ENCODE data around the gene SEMA4D. TPM values are rescaled to one million over a fixed set of nuclear protein-coding genes. Genes with fewer than 3 reads are reported as not detected.

The SEMA4D gene
- total RNA-seq, 4 donors from 2014 or later = 23.6 to 77.0 (median 41.3) TPM

- TF ChIP-seq POLR2A (IDR thresholded peaks at IDR 0.05) (no peak), CTCF (IDR thresholded peaks at IDR 0.05 in 4 of 5, conservative IDR thresholded peaks at IDR 0.05 in 1 of 5) (no peak)
- intact Hi-C loops (cut with DNase I; ENCODE audit: low total_unique reads) = loop anchor here (5.0 kb wide), 1 partner anchor 32 kb away; no protein-coding TSS in a partner anchor
- in situ Hi-C loops (cut with MboI; ENCODE audit: low sequenced_read_pairs in 4 of 4) = no loop called here
Observed at GRCh38 chr9:89514956-89515355, 17.0 kb upstream of the SEMA4D start.

GRCh38 chr9:89514337-89514736 is 16.4 kb upstream of the SEMA4D start:
- intact Hi-C loops (cut with DNase I; ENCODE audit: low total_unique reads) (loop anchor here (5.0 kb wide), 1 partner anchor 33 kb away; no protein-coding TSS in a partner anchor), in situ Hi-C loops (cut with MboI; ENCODE audit: low sequenced_read_pairs in 4 of 4) (no loop called here)
- DNase-seq (no peak), ATAC-seq (no peak)
- Histone ChIP-seq H3K27ac (no peak overlapping the region), H3K4me1 (no peaks in the 10 kb centered on the region), H3K36me3 (no peaks in the 10 kb centered on the region), H3K27me3 (no peaks in the 10 kb centered on the region), H3K9me3 (no peaks in the 10 kb centered on the region), H3K4me3 (no peak overlapping the region)
- no peak for TF ChIP-seq POLR2A (IDR thresholded peaks at IDR 0.05)
- TF ChIP-seq CTCF (IDR thresholded peaks at IDR 0.05 in 4 of 5, conservative IDR thresholded peaks at IDR 0.05 in 1 of 5) = no peak

More at GRCh38 chr9:89514956-89515355, 17.0 kb upstream of the SEMA4D start:
- H3K4me3 ChIP-seq = no peak overlapping the region
- no peaks in the 10 kb centered on the region for H3K36me3 ChIP-seq
- no peak for DNase-seq
- no peak overlapping the region for H3K27ac ChIP-seq
- peaks cover 0 to 6% of the 10 kb centered on the region in 2 donors for H3K4me1 ChIP-seq
- ATAC-seq = no peak
- H3K27me3 ChIP-seq = no peaks in the 10 kb centered on the region
- no peaks in the 10 kb centered on the region for H3K9me3 ChIP-seq

- DNase-seq (no peak), ATAC-seq (no peak)
- Histone ChIP-seq H3K27me3 (no peaks in the 10 kb centered on the region), H3K36me3 (no peaks in the 10 kb centered on the region), H3K4me3 (no peak overlapping the region), H3K4me1 (no peaks in the 10 kb centered on the region), H3K27ac (no peak overlapping the region), H3K9me3 (no peaks in the 10 kb centered on the region)
- in situ Hi-C loops (cut with MboI; ENCODE audit: low sequenced_read_pairs in 4 of 4) (no loop called here), intact Hi-C loops (cut with DNase I; ENCODE audit: low total_unique reads) (loop anchor here (5.0 kb wide), 1 partner anchor 33 kb away; no protein-coding TSS in a partner anchor)
- TF ChIP-seq POLR2A (IDR thresholded peaks at IDR 0.05) (no peak), CTCF (IDR thresholded peaks at IDR 0.05 in 4 of 5, conservative IDR thresholded peaks at IDR 0.05 in 1 of 5) (no peak)
Observed at GRCh38 chr9:89513837-89514236, 15.9 kb upstream of the SEMA4D start.

GRCh38 chr9:89512382-89512781 is 14.5 kb upstream of the SEMA4D start:
- H3K27me3 ChIP-seq = no peaks in the 10 kb centered on the region
- H3K36me3 ChIP-seq = no peaks in the 10 kb centered on the region
- H3K27ac ChIP-seq = no peak overlapping the region
- no peak for DNase-seq
- no peak for ATAC-seq
- TF ChIP-seq POLR2A (IDR thresholded peaks at IDR 0.05) (no peak), CTCF (IDR thresholded peaks at IDR 0.05 in 4 of 5, conservative IDR thresholded peaks at IDR 0.05 in 1 of 5) (no peak)
- intact Hi-C loops (cut with DNase I; ENCODE audit: low total_unique reads) = loop anchor here (5.0 kb wide), 1 partner anchor 35 kb away; no protein-coding TSS in a partner anchor
- H3K9me3 ChIP-seq = no peaks in the 10 kb centered on the region
- no peaks in the 10 kb centered on the region for H3K4me1 ChIP-seq
- in situ Hi-C loops (cut with MboI; ENCODE audit: low sequenced_read_pairs in 4 of 4) = no loop called here
- no peak overlapping the region for H3K4me3 ChIP-seq

All from gastrocnemius medialis (tissue), 4 donors.